ENCODE results near the gene DLK1.

Gene DLK1

GRCh38 chr14:100726550-100727085, at the start of gene DLK1:
Gene DLK1 (plus strand): TSS chr14:100726892. CDS start chr14:100727069, 177 bp downstream.
- no peak for DNase-seq

GRCh38 chr14:100677152-100677551, 49.5 kb upstream of the DLK1 start:
- peak; percentile 39 to 48 for DNase-seq

- peak; percentile 94 for DNase-seq
Measured at GRCh38 chr14:100677554-100678468, 48.9 kb upstream of the DLK1 start.

GRCh38 chr14:100678469-100678828, 48.2 kb upstream of the DLK1 start:
- DNase-seq: peak in 1 of 2 experiments; percentile 63

- no peak for DNase-seq
Measured at GRCh38 chr14:100679153-100679552, 47.5 kb upstream of the DLK1 start.

GRCh38 chr14:100679707-100680438, 46.8 kb upstream of the DLK1 start:
- no peak for DNase-seq

GRCh38 chr14:100680439-100681051, 46.1 kb upstream of the DLK1 start:
- peak; percentile 72 to 75 for DNase-seq

GRCh38 chr14:100681111-100681510, 45.6 kb upstream of the DLK1 start:
- no peak for DNase-seq

GRCh38 chr14:100682749-100683148, 43.9 kb upstream of the DLK1 start:
- DNase-seq: no peak

- peak; percentile 53 to 56 for DNase-seq
Measured at GRCh38 chr14:100683578-100683977, 43.1 kb upstream of the DLK1 start.

- no peak for DNase-seq
Measured at GRCh38 chr14:100684154-100684553, 42.5 kb upstream of the DLK1 start.

GRCh38 chr14:100684961-100685360, 41.7 kb upstream of the DLK1 start:
- DNase-seq: no peak

- DNase-seq: no peak
Measured at GRCh38 chr14:100686858-100687257, 39.8 kb upstream of the DLK1 start.

- DNase-seq: no peak
Measured at GRCh38 chr14:100687386-100687785, 39.3 kb upstream of the DLK1 start.

- DNase-seq: no peak
Measured at GRCh38 chr14:100688051-100688450, 38.6 kb upstream of the DLK1 start.

- DNase-seq: peak; percentile 18
Measured at GRCh38 chr14:100688598-100689461, 37.9 kb upstream of the DLK1 start.

- no peak for DNase-seq
Measured at GRCh38 chr14:100690672-100691071, 36.0 kb upstream of the DLK1 start.

GRCh38 chr14:100691395-100692056, 35.2 kb upstream of the DLK1 start:
- no peak for DNase-seq

- no peak for DNase-seq
Measured at GRCh38 chr14:100692256-100692655, 34.4 kb upstream of the DLK1 start.

- DNase-seq: peak; percentile 38 to 50
Measured at GRCh38 chr14:100692859-100693558, 33.7 kb upstream of the DLK1 start.
